ENCODE results near the gene DCTN3.
A peak's percentile ranks its signal among the peaks of the same experiment; 100 is the strongest.

Gene DCTN3

DNA sequence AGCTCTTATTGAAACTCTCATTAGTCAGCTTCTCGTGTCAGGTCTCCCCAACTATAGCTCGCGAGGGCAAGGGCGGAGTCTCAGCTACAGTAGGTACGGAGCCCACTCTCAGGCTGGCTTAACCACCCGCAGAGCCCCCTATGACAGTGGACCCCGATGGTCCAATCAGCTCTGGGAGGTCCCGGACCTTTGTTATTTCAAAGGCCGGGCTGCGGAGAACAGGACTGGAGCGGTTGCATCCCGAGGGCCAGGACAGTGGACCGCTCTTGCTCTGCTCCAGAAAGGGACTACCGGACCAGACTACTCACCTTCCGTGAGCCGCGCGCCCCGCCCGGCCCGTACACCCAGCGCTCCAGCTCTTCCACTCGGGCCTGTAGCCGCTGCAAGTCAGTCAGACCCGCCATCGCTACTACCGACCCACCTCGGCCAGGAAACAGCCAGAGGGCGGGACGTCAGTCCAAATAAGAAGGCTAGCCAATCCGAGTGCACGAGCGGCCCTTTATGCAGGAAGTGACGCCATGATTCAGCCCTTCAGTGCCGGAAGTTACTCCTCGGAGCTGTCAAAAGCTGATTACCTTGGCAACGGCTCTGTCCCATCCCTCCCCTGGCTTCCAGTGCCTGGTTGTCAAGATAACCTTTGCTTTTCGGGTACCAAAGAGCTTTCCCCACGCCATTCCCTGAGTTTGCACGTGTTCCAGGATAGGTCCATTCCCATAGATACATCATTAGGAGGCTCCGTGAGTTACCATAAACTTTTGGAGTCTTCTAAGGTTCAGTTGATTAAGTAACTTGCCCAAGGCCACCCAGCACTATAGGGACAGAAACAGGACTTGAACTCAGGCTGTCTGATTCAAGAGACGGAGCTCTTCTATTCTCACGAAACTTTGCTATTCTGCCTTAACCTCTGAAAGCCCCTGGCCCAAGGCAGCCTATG is at the start of gene DCTN3:
DCTN3 (minus strand) TSS at position 435 of the 934 bp plus-strand sequence; CDS start at position 404, 31 bp downstream.
- DNase-seq, result peak; percentile 76

DNA sequence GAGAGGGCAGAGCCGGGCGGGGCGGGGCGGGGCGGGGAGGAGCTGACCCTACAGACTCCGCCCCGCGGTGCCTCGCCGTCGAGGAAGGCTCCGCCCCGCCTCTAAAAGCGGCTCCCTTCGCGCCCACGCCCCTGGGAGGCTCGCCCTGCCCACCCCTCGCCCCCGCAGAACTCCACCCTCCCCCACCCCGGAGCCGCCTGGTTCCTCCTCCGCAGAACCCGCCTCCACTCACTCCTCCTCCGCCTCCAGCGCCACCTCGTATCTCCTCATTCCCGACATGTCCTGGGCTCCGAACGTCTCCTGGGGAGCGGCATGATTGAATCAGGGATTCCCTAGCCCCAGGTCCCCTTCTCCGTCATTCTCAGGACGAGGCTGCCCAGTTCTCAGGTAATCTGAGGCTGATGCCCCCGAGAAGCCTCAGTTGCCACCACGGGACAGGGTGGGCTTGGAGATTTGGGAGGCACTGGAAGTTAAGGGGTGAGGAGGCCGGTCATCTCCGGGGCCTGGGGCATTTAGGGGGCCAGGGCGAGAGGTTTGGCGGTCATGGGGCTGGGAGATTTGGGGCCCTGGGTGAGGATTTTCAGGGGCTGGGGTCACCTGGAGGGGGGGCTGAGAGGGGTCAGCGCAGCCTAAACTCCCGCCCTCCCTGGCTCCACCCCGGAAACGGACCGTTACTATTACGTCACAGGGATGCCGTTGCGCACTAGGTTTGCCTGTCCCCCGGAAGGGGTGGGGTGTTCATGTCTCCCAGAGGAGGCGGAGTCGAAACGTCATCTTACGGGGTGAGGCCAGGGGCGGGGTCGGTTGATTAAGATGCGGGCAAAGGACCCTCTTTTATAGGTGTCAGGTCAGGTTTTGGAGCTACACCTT is 45.3 kb upstream of the DCTN3 start:
- DNase-seq, result peak; percentile 91

DNA sequence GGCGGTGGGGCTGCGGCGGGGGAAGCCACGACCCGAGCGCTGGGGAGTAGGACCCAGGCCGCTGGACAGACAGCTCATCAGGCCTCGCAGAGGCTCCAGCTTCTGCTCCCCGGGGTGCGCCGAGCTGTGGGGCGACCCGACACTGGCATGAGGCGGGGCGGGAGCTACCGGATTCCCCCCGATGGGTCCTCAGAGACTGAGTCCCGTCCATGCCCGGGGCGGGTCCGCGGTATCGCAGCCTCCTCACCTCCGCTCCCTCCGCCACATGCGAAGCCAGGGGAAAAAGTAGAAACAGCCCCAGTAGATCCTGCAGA is 44.7 kb upstream of the DCTN3 start:
- DNase-seq, result no peak

DNA sequence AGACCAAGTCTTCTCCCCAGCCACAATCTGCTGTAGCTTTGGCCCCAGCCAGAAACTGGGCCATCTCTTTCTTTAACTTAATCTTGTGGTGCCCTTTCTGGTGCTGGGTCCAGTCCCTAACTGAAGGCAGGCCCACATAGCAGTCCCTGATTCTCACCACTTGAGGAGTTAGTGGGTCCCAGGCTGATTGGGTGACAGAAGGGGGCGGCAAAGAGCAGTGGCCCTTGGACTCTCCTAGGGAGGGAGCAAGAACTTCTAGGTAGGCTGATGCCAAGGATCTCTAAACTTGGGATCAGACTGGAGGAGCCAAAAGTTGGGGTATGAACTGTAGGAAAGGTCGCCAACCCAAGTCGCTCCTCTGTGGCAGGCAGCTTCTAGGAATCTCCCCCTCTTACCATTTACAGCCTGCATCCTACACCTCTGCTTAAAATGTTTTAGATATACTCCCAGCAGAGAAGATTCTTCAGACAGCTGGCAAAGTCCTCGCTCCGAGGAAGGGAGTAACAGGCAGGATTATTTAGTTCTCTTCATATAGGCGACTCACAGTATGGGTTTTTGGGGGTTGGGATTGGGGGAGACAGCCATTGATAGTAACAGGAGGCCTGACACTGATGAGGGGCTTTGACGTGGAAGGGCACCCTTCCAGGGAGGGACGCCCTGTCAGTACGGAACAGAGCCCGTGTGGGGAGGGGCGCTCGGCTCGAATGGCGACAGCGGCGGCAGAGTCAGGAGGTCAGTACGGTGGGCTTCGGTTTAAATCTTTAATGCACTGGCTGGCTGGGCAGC is 44.2 kb upstream of the DCTN3 start:
- DNase-seq, result peak; percentile 7

DNA sequence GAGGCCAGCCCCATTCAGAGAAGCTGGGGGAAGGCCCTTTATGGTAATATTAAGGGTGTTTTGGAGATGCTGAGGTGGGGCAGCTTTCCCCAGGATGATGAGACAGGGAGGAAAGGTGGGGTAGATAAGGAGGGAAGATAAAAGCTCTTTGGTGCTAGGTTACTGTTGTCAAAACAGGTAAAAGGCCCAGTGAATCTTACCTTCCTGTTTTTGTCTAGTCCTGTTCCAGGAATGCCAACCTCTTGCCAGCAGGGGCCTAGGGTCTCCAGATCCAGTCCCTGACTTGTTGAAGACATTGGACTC is 43.0 kb upstream of the DCTN3 start:
- DNase-seq, result no peak

DNA sequence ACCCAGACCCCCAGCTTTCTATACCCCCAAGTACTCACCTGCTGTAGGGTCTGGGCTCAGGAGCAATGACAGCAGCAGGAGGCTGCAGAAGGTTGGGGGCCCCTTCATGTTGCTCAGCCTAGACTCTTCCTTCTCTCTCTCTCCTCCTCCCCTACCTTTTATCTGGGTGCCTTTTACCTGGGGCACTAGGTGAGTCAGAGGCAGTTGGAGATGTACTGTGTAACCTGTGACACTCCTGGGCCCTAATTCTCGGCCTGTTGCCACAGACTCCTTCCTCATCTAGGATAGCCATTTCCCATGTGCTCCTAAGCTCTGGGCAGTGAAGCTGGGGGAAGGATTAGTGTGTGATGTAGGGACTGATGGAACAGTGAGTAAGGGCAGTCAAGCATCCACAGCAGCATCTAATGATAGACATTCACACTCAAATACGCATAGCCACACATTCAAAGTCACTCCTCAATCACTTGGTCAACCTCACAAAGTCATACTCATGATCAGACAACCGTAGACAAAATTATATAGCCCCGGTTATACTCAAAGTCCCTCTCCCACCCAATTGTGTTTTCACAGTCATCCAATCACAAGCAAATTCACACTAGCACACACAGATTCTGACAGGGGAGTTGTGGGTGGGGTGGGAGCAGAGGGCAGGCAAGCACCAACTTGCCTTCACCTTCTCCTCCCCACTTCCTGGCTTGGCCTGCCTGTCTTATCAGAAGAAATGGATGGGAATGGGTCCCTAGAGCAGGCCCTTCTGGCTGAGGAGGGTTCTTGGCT is 42.4 kb upstream of the DCTN3 start, which contains the start of gene CCL27:
CCL27 (minus strand) TSS at position 132 of the 777 bp plus-strand sequence; CDS start at position 108, 24 bp downstream.
- no peak for DNase-seq

DNA sequence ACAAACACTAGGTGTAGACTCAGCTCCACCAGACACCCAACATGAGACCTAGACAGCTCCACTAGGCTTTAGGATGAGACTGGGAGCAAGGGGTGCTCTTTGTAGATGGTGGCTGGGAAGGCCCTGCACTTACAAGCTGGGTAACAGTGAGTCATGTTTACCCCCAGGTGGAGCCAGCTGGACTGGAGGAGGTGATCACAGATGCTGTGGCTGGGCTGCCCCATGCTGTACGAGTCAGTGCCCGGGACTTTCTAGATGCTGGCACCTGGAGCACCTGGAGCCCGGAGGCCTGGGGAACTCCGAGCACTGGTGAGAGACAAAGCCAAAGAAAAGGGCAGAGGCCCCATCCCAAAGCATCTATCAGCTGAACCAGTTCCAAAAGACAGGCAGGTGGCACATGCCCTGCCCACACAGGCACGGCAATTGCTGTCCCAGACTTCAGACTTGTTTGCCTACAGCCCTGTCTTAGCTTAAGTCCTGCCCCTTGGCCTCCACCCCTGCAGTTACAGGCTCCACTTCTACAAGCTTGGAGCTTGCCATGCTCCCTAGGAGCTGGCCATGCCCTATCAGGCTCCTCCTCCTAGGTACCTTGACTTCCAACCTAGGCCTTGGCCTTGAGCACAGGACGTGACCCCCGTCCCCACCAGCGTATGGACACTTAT is 39.4 kb upstream of the DCTN3 start:
- DNase-seq, result peak; percentile 5

DNA sequence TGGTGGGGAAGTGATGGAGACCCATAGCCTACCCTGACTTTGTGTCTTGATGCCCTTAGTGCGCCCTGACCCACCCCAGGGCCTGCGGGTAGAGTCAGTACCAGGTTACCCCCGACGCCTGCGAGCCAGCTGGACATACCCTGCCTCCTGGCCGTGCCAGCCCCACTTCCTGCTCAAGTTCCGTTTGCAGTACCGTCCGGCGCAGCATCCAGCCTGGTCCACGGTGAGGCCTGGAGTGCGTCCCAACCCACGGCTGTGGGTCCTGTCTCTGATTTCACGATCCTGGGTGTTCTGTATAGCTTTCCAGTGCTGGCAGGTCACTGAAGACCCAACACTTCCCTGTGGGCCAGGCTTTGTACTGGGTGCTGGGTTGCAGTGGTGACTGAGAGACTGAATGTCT is 38.2 kb upstream of the DCTN3 start:
- DNase-seq, result no peak

DNA sequence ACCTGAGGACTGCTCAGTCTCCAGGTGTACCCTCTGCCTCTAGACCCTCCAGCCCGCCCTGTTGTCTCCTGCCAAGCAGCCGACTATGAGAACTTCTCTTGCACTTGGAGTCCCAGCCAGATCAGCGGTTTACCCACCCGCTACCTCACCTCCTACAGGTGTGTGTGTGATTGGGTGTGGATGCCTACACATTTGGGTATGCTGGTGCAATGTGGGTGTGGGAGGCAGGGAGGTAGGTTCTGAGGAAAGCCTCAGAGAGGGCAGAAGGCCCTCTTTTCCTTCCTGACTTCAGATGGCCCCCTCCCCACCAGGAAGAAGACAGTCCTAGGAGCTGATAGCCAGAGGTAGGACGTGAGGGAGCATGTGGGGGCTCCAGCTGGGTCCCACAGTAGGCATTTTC is 36.7 kb upstream of the DCTN3 start:
- no peak for DNase-seq

DNA sequence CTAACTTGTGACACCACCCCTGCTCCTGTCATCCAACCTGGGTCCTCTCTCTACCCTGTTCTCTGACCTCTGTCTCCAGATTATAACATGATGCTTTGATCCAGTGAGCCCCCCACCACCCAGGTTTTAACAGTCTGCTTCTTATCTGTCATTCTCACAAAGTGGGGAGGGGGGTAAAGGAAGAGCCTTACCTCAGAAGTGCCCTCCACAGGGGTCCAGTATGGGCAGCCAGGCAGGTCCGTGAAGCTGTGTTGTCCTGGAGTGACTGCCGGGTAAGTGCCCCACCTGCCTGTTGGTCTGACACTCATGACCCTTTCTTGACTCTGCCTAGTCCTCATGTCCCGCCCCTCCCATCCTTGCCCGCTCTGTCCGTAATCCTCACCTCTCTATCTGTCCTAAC is 35.1 kb upstream of the DCTN3 start:
- DNase-seq, result no peak

DNA sequence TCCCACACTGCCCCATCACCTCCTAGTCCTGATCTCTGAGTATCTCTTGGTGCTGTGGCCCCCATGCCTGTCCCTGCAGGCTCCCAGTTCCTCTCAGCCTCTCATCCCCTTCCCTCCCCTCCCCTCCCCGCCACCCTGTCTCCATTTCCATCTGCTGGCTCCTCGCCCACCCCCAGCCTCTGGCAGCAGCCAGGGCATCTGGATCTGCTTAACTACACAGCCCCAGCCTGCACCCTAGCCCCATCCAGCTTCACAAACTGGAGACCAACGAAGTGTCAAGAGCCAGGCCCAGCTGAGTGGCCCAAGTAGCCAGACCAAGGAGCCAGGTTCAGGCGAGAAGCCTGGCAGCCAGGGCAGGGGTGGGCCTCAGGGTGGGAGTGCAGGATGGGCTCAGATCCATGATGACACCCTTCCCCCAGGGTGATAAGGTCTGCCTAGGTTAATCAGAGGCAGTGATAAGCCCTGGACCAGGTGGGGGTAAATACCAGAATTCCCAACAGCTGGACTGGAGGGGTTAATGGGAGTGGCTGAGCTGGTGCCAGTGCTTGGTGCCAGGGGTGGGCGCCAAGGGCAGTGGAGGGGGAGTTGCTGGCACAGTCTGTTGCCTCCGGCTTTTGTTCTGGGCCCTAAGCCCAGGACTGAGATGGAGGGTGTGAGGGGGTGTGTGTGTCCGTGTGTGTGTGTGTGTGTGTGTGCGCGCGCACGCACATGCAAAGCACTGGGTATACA is 34.2 kb upstream of the DCTN3 start:
- no peak for DNase-seq

DNA sequence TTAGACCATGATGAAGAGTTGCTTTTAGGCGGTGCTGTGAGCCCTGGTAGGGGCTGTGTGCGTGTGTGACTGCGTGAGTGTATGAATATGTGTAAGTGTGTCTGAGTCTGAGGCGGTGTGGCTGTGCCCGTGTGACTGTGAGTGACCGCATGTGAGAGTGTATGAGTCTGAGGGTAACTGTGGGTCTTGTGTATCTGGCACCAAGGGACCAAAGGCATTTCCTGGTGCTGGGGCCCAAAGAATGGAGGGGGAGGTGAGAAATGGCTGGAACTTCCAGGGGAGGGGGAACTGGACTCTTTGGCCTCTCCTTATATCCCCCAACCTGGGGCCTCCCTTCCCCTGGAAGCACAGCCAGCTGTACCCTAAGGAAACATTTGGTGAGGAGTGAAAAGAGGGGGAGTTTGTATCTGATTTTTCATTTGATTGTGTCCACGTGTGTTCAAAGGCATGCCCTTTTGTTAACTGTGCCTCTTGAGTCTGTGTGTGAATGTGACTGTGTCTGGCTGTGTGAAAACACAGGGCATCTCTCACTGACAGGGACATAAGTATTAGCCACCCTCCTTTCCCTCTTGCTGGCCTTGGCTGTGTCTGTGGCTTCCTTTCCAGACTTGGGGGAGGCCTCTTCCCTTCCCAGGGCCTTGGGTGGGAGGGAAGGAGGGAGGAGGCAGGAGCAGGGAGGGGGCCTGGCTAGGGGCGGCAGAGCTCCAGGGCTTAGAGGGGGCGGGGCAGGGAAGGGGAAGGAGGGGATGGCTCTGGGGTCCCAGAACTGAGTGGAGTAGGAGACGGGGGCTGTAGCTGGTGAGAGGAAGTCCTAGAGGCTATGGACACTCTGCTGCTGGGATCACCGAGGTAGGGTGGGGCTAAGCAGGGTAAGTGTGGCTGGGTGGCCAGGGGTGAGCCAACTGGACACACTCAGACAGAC is 33.1 kb upstream of the DCTN3 start:
- DNase-seq, result no peak

DNA sequence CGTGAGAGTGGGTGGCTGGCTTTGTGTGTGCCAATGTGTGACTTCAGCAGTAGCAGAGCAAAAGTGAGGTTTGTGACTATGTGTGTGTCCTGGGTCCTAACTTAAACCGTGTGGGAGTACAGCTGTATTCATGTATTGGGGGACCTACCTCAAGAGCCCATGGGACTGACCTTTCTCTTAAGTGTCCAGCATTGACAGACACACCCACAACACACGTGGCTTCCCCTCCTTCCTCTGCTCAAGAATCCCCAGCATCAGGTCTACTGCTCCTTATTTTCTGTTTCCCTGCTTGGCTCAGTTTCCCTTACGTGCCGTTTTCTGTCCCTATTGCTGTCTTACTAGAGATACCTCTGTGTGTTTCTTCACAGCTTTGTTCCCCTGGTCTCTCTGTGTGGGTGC is 32.3 kb upstream of the DCTN3 start:
- no peak for DNase-seq

DNA sequence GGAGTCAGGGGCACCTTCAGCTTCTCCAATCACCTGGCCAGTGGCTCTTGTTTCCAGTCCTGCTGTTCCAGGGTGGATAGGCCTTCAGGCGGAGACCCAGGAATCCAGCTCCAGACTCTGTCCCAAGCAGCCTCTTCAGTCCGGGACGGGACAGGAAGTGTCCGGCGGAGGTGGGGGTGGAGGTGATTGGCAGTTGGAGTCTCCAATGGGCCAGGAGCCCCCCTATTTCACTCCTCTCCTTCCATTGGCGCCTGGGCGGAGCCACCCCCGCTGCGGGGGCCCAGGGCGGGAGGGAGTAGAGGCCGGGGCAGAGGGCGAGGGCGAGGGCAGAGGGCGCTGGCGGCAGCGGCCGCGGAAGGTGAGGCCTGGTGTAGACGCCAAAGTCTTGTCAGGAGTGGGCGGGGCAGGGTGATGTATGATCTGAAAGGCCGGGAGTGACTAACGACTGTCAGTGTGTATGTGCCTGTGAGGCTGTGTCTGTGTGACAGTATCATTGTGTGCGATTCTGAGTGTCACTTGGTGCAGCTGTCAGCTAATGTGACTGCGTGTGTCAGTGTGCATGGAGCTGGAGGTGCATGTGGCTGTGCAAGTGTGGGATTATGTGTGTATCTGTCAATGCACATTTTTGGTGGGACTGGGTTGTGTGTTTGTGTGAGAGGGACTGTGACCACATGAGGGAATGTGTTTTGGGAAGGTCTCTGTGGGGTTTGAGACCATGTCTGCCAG is 31.7 kb upstream of the DCTN3 start, which contains the start of gene IL11RA:
IL11RA (plus strand) TSS at position 310 of the 726 bp plus-strand sequence. CDS start 3,033 bp downstream, outside the sequence.
- peak; percentile 45 for DNase-seq

DNA sequence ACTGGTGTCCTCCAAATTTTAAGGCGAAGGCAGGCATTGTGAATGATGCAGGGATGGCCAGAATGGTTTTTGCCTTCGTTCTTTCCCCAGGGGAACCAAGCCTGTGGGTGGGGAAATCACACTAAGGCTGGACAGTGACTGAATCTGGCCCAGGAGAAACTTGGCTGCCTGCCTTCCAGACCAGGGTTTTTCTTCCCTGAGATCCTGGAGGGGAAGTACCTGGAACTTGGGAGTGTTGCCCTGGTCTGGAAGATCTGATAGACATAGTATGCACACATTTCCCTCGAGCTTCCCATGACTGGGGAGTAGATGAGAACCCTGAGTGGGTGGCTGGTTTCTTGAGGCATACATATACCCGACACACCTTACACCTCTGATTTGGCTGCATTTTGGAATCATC is 31.0 kb upstream of the DCTN3 start:
- DNase-seq, result no peak

DNA sequence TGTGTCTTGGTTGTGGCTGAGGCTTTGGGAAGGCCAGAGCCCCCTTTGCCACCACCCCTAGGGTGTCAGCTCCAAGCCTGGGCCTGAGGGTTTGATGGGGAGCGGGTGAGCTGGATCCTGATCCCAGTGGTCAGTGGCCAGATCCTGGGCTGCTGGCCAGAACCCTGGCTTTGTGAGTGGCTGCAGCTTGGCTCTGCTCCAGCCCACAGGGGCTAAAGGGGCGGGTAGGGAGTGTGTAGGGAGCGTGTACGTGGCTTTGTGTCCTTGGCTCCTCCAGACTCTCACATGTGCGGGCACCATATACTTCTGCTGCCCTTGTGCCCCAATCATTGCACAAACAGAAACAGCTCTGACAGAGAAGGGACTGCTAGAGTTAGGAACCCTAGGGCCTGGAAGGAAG is 30.5 kb upstream of the DCTN3 start:
- DNase-seq, result no peak

DNA sequence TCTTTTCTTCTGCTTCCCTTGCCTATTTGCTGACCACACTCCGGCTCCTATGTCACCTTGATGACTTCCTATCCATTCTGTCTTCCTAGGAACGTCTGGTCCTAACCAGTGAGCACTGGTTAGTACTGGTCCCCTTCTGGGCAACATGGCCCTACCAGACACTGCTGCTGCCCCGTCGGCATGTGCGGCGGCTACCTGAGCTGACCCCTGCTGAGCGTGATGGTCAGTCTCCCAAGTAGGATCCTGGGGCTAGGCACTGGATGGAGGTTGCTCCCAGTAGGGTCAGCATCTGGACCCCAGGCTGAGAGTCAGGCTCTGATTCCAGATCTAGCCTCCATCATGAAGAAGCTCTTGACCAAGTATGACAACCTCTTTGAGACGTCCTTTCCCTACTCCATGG is 28.4 kb upstream of the DCTN3 start:
- DNase-seq, result no peak

DNA sequence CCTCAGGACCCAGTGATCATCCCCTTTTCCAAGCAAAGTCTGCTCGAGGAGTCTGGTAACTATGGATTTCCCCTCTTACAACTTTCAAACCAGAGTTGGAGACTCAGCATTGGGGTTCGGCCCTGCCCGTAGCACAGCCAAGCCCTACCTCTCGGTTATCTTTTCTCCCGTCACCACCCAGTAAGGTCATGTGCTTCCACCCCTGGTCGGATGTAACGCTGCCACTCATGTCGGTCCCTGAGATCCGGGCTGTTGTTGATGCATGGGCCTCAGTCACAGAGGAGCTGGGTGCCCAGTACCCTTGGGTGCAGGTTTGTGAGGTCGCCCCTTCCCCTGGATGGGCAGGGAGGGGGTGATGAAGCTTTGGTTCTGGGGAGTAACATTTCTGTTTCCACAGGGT is 27.4 kb upstream of the DCTN3 start:
- DNase-seq, result no peak

DNA sequence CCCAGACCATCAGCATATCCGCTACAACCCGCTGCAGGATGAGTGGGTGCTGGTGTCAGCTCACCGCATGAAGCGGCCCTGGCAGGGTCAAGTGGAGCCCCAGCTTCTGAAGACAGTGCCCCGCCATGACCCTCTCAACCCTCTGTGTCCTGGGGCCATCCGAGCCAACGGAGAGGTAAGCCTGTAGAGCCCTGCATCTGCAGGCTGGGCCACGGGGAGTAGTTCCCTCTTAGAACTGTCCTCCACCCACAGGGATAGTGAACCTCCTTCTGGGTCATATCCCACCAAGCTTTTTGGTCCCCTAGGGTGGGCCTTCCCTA is 26.7 kb upstream of the DCTN3 start:
- DNase-seq, result no peak

Measured in DMS153 (cell line).